ENCODE data around the gene KCNK16. TPM values are rescaled to one million over a fixed set of nuclear protein-coding genes. Genes with fewer than 3 reads are reported as not detected.

KCNK16 gene
- total RNA-seq, 1 donor from 2014 or later = not detected

DNA sequence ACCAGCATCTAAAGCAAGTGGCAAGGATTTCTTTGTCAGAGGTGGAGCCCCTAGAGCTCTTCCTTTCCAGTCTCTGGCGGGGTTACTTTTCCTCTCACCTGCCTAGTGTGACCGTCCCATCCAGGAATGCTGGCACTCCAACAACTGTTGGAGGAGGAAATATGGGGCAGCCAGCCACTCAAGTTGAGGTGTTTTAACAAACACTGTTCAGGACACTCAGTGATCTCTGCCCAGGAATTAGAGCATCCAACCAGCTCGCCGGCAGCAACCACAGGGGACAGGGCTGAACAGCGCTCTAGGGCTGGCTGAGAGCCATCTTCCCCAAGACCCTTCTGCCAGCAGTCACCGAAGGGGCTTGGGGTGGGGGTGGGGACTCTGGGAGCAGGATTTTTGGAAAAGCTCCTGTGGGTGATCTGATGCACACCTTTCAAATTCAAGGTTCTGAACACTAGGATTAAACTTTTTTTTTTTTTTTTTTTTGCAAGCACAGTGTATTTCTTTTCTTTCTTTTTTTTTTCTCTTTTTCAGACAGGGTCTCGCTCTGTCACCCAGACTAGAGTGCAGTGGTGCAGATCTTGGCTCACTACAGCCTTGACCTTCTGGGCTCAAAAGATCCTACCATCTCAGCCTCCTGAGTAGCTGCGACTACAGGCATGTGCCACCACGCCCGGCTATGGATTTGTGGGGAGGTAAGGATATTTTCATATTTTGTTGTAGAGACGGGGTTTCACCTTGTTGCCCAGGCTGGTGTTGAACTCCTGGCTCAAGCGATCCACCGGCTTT lies 28.4 kb upstream of the KCNK16 start:
- H3K4me3 Mint-ChIP-seq = no peak overlapping the region
- intact Hi-C loops (cut with micrococcal nuclease) = no loop called here
- no peaks in the 10 kb centered on the region for H3K4me1 Mint-ChIP-seq (ENCODE audit: low read depth)
- no peak overlapping the region for H3K27ac Mint-ChIP-seq
- no peak for DNase-seq (ENCODE audit: low spot score)
- H3K36me3 Mint-ChIP-seq (ENCODE audit: low read depth) = no peaks in the 10 kb centered on the region
- peaks cover 6% of the 10 kb centered on the region for H3K27me3 Mint-ChIP-seq (ENCODE audit: insufficient read depth)
- no peaks in the 10 kb centered on the region for H3K9me3 Mint-ChIP-seq

DNA sequence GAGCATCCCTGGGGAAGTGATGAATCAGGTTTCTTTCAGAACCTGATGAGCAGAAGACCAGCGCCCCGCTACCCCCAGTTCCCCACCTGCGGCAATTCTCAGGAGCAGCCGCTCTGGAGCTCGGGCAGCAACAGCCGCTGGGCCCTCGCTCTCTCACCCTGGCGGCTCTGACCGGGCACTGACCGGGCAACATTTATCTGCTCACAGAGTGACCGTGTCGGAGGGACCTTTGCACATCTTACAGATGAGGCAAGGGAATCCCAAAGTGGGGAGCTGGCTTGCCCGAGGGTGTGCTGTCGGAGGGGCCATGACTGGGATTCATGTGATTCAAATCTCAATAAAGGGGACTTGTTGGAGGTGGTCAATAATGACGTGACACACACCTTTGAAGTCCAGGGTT lies 26.2 kb upstream of the KCNK16 start:
- H3K4me1 Mint-ChIP-seq (ENCODE audit: low read depth) = no peaks in the 10 kb centered on the region
- intact Hi-C loops (cut with micrococcal nuclease) = no loop called here
- H3K4me3 Mint-ChIP-seq = no peak overlapping the region
- no peak for DNase-seq (ENCODE audit: low spot score)
- H3K9me3 Mint-ChIP-seq = no peaks in the 10 kb centered on the region
- no peak overlapping the region for H3K27ac Mint-ChIP-seq
- peaks cover 6% of the 10 kb centered on the region for H3K27me3 Mint-ChIP-seq (ENCODE audit: insufficient read depth)
- no peaks in the 10 kb centered on the region for H3K36me3 Mint-ChIP-seq (ENCODE audit: low read depth)

DNA sequence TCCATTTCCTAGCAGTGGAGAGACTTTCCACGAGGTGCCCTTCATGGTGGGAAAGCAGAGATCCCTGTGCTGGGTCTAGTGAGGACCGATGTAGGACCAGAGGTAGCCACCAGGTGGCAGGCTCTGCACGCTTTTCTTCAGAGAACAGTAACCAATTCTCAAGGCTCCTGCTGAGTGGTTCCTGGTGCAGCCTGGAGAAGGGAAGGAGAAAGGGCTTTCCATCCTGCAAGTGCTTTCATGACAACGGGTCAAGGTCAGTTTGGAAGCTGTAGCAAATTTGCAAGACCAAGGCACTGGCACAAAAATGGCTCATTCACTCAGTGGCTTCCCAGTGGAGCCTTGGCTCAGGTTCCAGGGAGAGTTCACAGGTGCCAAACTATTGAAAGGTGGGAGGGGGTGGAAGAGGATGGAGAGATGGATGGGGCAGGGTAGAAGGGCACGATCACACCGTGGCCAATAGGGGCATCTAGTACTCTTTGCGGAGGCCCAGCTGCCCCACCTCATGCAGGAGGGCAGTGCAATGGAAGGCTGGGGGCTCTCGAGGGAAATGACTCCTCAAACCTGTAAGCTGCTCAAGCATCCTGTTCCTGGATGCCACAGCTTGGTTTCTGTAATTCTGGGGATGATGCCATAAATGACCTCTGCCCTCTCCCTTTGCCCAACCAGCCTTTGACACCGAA lies 25.5 kb upstream of the KCNK16 start:
- intact Hi-C loops (cut with micrococcal nuclease) = loop anchor here (1.0 kb wide), 1 partner anchor 544 kb away; no protein-coding TSS in a partner anchor
- H3K27me3 Mint-ChIP-seq (ENCODE audit: insufficient read depth) = peaks cover 6% of the 10 kb centered on the region
- peak; percentile 31 for DNase-seq (ENCODE audit: low spot score)
- no peaks in the 10 kb centered on the region for H3K9me3 Mint-ChIP-seq
- H3K4me1 Mint-ChIP-seq (ENCODE audit: low read depth) = no peaks in the 10 kb centered on the region
- no peak overlapping the region for H3K4me3 Mint-ChIP-seq
- no peak overlapping the region for H3K27ac Mint-ChIP-seq
- no peaks in the 10 kb centered on the region for H3K36me3 Mint-ChIP-seq (ENCODE audit: low read depth)

DNA sequence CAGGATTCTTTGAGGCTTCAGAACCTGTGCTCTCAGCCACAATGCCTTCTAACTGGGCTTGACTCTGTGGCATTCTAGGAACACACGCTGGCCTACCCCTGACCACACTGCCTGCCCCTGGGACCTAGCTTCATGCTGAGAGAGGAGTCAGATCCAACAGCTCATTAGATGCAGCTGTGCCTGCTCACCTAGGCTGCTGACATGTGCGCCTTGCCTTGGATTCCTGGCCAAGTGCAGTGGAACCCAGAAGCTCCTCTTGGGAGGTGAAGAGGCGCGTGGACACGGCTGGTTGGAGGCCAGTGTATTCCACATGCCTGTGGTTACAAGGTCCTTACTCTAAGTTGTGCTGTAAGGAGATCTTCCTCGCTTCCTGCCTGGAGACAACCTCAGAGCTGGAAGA lies 24.7 kb upstream of the KCNK16 start:
- no peak overlapping the region for H3K27ac Mint-ChIP-seq
- DNase-seq (ENCODE audit: low spot score) = no peak
- intact Hi-C loops (cut with micrococcal nuclease) = loop anchor here (1.0 kb wide), 1 partner anchor 545 kb away; no protein-coding TSS in a partner anchor
- no peaks in the 10 kb centered on the region for H3K4me1 Mint-ChIP-seq (ENCODE audit: low read depth)
- no peaks in the 10 kb centered on the region for H3K36me3 Mint-ChIP-seq (ENCODE audit: low read depth)
- peaks cover 6% of the 10 kb centered on the region for H3K27me3 Mint-ChIP-seq (ENCODE audit: insufficient read depth)
- H3K4me3 Mint-ChIP-seq = no peak overlapping the region
- H3K9me3 Mint-ChIP-seq = no peaks in the 10 kb centered on the region

DNA sequence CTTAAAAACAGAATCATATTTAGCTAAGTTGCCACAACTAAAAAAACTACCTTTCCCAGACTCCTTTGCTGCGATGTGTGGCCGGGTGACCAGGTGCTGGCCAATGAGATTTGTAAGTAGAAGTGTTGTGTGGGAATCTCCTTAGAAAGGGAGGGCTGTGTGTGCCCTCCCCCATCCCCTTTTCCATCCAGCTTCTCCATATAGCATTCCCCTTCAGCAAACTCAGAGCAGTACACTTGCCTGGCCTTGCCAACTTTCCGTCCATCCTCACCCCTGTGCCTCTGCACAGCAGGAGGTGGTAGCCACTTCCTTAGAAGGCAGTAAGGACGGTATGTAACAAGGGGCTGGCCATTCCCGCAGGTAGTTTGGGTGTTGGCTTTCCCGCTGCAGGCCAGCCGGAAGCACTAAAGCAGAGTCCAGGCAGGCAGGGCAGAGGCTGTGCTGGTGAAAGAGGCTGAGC lies 22.3 kb upstream of the KCNK16 start:
- intact Hi-C loops (cut with micrococcal nuclease) = no loop called here
- DNase-seq (ENCODE audit: low spot score) = no peak
- H3K27ac Mint-ChIP-seq = no peak overlapping the region
- H3K4me1 Mint-ChIP-seq (ENCODE audit: low read depth) = no peaks in the 10 kb centered on the region
- no peak overlapping the region for H3K4me3 Mint-ChIP-seq
- no peaks in the 10 kb centered on the region for H3K9me3 Mint-ChIP-seq
- H3K36me3 Mint-ChIP-seq (ENCODE audit: low read depth) = no peaks in the 10 kb centered on the region
- peaks cover 6% of the 10 kb centered on the region for H3K27me3 Mint-ChIP-seq (ENCODE audit: insufficient read depth)

DNA sequence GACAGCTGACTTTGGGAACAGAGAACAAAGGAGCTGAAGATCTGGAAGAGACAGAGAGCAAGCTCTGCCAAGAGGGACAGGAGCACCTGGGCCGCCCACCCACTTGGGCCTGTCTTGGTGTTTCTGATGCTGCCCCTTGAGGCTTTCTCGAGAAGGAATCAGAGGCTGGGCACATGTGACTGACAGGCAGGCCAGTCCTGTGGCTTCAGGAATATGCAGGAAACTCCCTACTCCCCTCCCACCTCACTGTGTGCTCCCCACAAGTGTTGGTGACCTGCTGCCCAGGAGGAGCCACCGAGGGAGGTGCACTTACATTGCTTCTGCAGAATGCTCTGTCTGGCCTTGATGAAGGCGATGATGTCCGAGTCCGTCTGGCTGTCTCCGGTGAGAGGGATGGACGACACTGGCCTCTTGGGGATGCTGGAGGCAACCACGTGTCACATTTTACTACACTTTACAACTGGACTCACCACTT lies 20.9 kb upstream of the KCNK16 start:
- Mint-ChIP-seq H3K9me3 (no peaks in the 10 kb centered on the region), H3K27ac (no peak overlapping the region), H3K4me3 (no peak overlapping the region), H3K4me1 (ENCODE audit: low read depth) (no peaks in the 10 kb centered on the region), H3K36me3 (ENCODE audit: low read depth) (no peaks in the 10 kb centered on the region), H3K27me3 (ENCODE audit: insufficient read depth) (peaks cover 13% of the 10 kb centered on the region)
- no peak for DNase-seq (ENCODE audit: low spot score)
- intact Hi-C loops (cut with micrococcal nuclease) = no loop called here

DNA sequence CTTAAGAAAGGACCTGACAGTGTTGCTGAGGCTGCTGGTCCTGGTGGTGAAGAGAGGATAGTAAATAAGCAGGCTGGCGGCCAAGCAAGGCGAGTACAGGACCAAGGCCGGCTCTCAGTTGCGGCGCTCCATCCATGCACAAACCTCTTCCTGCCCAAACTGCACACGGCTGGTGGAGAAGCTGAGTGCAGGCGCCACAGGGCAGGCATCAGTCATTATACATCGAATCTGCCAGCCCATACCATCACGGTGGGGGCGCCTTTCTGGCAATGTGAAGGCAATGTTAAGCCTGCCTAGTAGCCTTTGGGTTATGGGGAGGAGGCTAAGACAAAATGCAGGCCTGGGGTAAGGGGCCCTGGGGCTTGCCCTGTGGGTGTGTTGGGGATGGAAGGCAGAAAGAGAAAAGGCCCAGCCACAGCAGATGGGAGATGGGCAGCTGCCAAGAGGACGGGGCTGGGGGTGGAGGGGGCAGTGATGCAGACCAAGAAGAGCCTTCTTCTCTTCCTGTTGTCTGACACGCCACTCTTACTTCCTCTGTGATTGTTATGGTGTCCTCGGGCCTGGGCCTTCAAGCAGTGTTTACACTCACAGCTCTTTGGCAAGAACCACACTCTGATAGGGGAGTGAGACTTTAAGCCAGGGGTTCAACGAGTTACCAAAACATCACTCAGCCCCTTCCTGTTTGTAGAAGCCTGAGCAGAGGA lies 20.3 kb upstream of the KCNK16 start:
- intact Hi-C loops (cut with micrococcal nuclease) = no loop called here
- no peak for DNase-seq (ENCODE audit: low spot score)

DNA sequence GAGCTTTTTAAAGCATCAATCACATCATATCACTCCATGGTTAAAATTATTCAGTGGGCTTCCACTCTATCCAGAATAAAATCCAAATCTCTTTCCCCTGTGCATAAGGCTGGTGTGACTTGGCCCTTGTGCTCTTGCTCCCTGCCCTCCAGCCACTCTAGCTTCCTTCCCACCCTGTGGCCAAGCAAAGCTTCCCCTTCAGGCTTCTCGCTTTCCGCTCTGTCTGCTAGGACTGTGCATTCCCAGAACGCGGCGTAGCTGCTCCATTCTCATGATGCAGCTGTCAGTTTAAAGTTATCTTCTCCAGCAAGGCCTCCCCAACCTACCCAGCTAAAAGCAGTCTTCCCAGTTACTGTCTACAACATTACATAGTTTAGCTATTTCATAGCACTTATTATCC lies 19.4 kb upstream of the KCNK16 start:
- H3K9me3 Mint-ChIP-seq = no peaks in the 10 kb centered on the region
- intact Hi-C loops (cut with micrococcal nuclease) = no loop called here
- DNase-seq (ENCODE audit: low spot score) = no peak
- no peaks in the 10 kb centered on the region for H3K4me1 Mint-ChIP-seq (ENCODE audit: low read depth)
- peaks cover 15% of the 10 kb centered on the region for H3K27me3 Mint-ChIP-seq (ENCODE audit: insufficient read depth)
- no peaks in the 10 kb centered on the region for H3K36me3 Mint-ChIP-seq (ENCODE audit: low read depth)
- H3K27ac Mint-ChIP-seq = no peak overlapping the region
- no peak overlapping the region for H3K4me3 Mint-ChIP-seq

More for the DNA sequence above, 20.3 kb upstream of the KCNK16 start:
- no peak overlapping the region for H3K27ac Mint-ChIP-seq
- H3K4me1 Mint-ChIP-seq (ENCODE audit: low read depth) = no peaks in the 10 kb centered on the region
- peaks cover 17% of the 10 kb centered on the region for H3K27me3 Mint-ChIP-seq (ENCODE audit: insufficient read depth)
- H3K4me3 Mint-ChIP-seq = no peak overlapping the region
- no peaks in the 10 kb centered on the region for H3K9me3 Mint-ChIP-seq
- no peaks in the 10 kb centered on the region for H3K36me3 Mint-ChIP-seq (ENCODE audit: low read depth)

DNA sequence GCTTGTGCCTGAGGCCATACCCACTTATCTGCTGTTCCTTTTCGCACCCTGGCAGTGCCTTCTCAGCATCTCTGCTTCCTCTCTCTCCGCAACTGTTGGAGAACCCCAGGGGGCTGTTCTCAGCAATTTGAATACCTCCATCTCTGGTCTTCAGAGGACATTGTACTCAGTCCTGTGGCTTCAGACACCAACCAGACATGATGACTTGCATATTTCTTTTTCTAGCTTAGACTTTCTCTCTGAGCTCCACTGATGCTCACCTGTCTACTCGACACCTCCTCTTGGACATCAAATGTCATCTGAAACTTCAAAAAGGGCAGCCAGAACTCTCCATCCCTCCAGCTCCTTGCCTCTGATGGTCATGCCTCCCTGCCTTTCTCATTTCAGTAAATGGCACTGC lies 18.9 kb upstream of the KCNK16 start:
- Mint-ChIP-seq H3K4me1 (ENCODE audit: low read depth) (peaks cover 2% of the 10 kb centered on the region), H3K27ac (no peak overlapping the region), H3K36me3 (ENCODE audit: low read depth) (no peaks in the 10 kb centered on the region), H3K27me3 (ENCODE audit: insufficient read depth) (peaks cover 15% of the 10 kb centered on the region), H3K4me3 (no peak overlapping the region), H3K9me3 (no peaks in the 10 kb centered on the region)
- no peak for DNase-seq (ENCODE audit: low spot score)
- intact Hi-C loops (cut with micrococcal nuclease) = no loop called here

DNA sequence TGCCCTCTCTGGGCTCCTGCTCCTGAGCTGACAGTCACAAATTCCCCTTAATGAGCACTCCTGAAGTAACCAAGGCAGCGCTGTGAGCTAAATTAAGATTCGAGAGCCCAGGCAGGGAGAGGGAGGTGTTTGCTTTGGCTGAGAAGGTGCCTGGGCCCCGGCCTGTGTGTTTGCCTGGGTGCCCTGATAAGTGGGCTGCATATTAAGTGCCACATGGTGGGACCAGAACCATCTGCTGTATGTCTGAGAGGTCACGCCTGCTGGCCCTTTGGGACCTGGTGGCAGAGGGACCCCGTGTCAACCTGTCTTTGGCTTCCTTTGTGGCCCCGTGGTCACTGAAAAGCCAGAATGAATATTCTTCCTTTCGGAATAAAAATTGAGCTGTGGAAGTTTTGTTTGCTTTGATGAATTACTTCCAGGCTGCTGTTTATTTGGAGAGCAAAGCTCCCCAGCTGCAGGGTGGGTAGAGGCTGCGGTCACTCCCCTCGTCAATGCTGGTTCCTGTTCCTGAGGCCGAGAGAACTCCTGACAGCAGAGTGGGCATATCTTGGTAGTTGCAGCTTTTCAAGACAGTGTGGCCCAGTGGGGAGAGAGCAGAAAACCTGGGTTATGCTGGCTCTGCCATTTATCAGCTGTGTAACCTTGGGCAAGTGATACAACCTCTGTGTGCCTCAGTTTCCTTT lies 17.5 kb upstream of the KCNK16 start:
- no peak for DNase-seq (ENCODE audit: low spot score)
- intact Hi-C loops (cut with micrococcal nuclease) = no loop called here
- peaks cover 17% of the 10 kb centered on the region for H3K27me3 Mint-ChIP-seq (ENCODE audit: insufficient read depth)
- H3K4me3 Mint-ChIP-seq = no peak overlapping the region
- H3K27ac Mint-ChIP-seq = no peak overlapping the region
- peaks cover 10% of the 10 kb centered on the region for H3K4me1 Mint-ChIP-seq (ENCODE audit: low read depth)
- H3K9me3 Mint-ChIP-seq = no peaks in the 10 kb centered on the region
- no peaks in the 10 kb centered on the region for H3K36me3 Mint-ChIP-seq (ENCODE audit: low read depth)

DNA sequence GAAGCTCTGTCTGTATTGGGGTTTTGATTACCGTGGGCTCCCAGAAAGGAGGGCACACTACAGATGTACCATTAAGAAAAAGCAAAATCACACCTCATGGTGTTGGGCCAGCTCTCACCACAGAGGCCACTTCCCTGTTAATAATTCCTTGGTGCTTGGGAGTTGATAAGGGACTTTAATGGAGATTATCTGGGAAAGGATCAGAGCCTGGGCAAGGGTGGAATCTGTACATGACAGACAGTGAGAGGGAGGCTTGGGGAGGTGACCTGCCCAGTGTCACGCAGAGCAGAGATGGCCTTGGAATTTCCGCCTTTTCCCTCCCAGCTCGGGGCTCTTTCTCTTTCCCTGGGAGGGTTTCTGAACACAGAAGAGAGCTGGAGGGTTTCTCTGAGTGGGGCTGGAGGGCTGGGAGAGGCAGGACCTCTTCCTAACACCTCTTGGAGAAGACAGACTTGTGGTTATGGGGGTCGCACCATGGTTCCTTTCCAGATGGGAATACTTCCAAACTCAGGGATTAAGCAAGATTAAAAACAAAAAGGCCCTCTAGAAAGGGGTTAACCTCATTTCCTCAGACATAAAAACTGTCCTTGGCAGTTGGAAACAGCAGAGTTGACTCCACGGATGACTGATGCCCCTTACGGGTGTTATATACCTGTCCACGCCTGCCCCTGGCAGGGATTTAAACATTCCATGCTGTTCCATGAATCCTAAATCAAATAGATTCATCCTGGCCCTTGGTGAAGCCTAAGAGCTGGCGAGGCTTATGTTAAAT lies 16.8 kb upstream of the KCNK16 start:
- Mint-ChIP-seq H3K27ac (no peak overlapping the region), H3K4me3 (no peak overlapping the region), H3K4me1 (ENCODE audit: low read depth) (peaks cover 10% of the 10 kb centered on the region), H3K36me3 (ENCODE audit: low read depth) (no peaks in the 10 kb centered on the region), H3K27me3 (ENCODE audit: insufficient read depth) (peaks cover 17% of the 10 kb centered on the region), H3K9me3 (no peaks in the 10 kb centered on the region)
- intact Hi-C loops (cut with micrococcal nuclease) = no loop called here
- DNase-seq (ENCODE audit: low spot score) = no peak

DNA sequence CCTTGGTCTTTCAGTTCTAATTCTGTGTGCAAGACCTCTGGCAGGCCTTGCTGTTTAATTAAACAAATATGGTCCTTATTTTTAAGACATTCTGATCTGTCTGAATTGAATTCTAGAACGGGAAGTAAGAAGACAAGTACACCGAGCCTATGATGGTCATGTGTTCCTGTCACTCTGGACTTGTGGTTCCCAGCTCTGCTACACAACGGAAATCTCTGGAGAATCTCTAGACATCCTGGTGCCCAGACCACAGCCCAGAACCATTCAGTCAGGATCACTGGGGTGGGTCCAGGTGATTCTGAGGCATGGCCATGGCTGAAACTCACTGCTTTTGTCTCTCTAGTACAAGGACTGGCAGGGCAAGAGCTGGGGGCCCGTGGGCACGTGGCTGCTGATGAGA lies 15.9 kb upstream of the KCNK16 start:
- peaks cover 10% of the 10 kb centered on the region for H3K4me1 Mint-ChIP-seq (ENCODE audit: low read depth)
- DNase-seq (ENCODE audit: low spot score) = no peak
- H3K9me3 Mint-ChIP-seq = no peaks in the 10 kb centered on the region
- no peak overlapping the region for H3K4me3 Mint-ChIP-seq
- peaks cover 17% of the 10 kb centered on the region for H3K27me3 Mint-ChIP-seq (ENCODE audit: insufficient read depth)
- intact Hi-C loops (cut with micrococcal nuclease) = no loop called here
- no peaks in the 10 kb centered on the region for H3K36me3 Mint-ChIP-seq (ENCODE audit: low read depth)
- no peak overlapping the region for H3K27ac Mint-ChIP-seq
